Measurements from ENCODE around the gene ARAP2.

The ARAP2 gene

GRCh38 chr4:36233567-36234266, 10.6 kb downstream of the ARAP2 start:
- no peak for DNase-seq (ENCODE audit: low read depth)
- H3K4me3 ChIP-seq (ENCODE audit: low read depth, low read length) = no peak overlapping the region
- no peak for TF ChIP-seq CTCF (IDR thresholded peaks at IDR 0.05; ENCODE audit: control insufficient read depth, extremely low read depth, insufficient read depth)

- no peak overlapping the region for H3K4me3 ChIP-seq (ENCODE audit: low read depth, low read length)
- DNase-seq (ENCODE audit: low read depth) = no peak
- no peak for TF ChIP-seq CTCF (IDR thresholded peaks at IDR 0.05; ENCODE audit: control insufficient read depth, extremely low read depth, insufficient read depth)
Measured at GRCh38 chr4:36230534-36230933, 13.8 kb downstream of the ARAP2 start.

GRCh38 chr4:36227913-36228312, 16.4 kb downstream of the ARAP2 start:
- DNase-seq (ENCODE audit: low read depth) = no peak
- TF ChIP-seq CTCF (IDR thresholded peaks at IDR 0.05; ENCODE audit: control insufficient read depth, extremely low read depth, insufficient read depth) = no peak
- no peak overlapping the region for H3K4me3 ChIP-seq (ENCODE audit: low read depth, low read length)

GRCh38 chr4:36226430-36227227, 17.7 kb downstream of the ARAP2 start:
- H3K4me3 ChIP-seq (ENCODE audit: low read depth, low read length) = no peak overlapping the region
- no peak for TF ChIP-seq CTCF (IDR thresholded peaks at IDR 0.05; ENCODE audit: control insufficient read depth, extremely low read depth, insufficient read depth)
- no peak for DNase-seq (ENCODE audit: low read depth)

GRCh38 chr4:36224972-36225903, 19.1 kb downstream of the ARAP2 start:
- no peak for DNase-seq (ENCODE audit: low read depth)
- H3K4me3 ChIP-seq (ENCODE audit: low read depth, low read length) = no peak overlapping the region
- TF ChIP-seq CTCF (IDR thresholded peaks at IDR 0.05; ENCODE audit: control insufficient read depth, extremely low read depth, insufficient read depth) = no peak

GRCh38 chr4:36222702-36223101, 21.6 kb downstream of the ARAP2 start:
- DNase-seq (ENCODE audit: low read depth) = no peak
- no peak for TF ChIP-seq CTCF (IDR thresholded peaks at IDR 0.05; ENCODE audit: control insufficient read depth, extremely low read depth, insufficient read depth)
- H3K4me3 ChIP-seq (ENCODE audit: low read depth, low read length) = no peak overlapping the region

Measured in LNCaP clone FGC (cell line).